Right renal pelvis (tissue), 4 donors: ENCODE measurements around the gene MAST4. TPM values are rescaled to one million over a fixed set of nuclear protein-coding genes. Genes with fewer than 3 reads are reported as not detected.

ENCODE experiments used
- DNase-seq, 4 donors: peaks; one replicate each; pipeline ENCODE4 v3.0.0-alpha.2; 2013; ENCODE audit warnings: low read depth in 4 of 4, low spot score in 3 of 4, missing footprints in 1 of 4
- polyA plus RNA-seq, 4 donors: library from polyadenylated mRNA; unstranded; fragments of 120-200 nt; gene quantifications; one replicate each; pipeline ENCODE4 v1.2.1, GENCODE V29; 2013; ENCODE audit not compliant: insufficient read length in 4 of 4

MAST4 gene
- polyA plus RNA-seq, 4 donors, result 14.1 to 18.1 (median 15.0) TPM

DNA sequence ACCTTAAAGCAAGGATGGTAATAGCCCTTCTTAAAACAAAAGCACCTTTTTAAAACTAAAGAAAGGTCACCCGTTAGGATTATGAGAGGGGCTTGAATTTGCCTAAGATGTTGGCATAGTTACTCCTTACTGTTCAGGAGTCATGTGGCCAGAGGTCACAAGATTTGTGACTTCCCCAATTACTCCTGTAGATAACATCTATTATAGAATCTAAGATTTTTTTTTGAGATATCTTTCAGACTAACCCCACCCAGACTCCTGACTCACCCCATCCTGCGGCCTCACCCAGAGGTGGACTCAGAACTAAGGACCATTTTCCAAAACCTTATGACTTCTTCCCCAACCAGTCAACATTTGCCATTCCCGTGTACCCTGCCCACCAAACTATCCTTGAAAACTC, 598.0 kb downstream of the MAST4 start:
- DNase-seq, result no peak

DNA sequence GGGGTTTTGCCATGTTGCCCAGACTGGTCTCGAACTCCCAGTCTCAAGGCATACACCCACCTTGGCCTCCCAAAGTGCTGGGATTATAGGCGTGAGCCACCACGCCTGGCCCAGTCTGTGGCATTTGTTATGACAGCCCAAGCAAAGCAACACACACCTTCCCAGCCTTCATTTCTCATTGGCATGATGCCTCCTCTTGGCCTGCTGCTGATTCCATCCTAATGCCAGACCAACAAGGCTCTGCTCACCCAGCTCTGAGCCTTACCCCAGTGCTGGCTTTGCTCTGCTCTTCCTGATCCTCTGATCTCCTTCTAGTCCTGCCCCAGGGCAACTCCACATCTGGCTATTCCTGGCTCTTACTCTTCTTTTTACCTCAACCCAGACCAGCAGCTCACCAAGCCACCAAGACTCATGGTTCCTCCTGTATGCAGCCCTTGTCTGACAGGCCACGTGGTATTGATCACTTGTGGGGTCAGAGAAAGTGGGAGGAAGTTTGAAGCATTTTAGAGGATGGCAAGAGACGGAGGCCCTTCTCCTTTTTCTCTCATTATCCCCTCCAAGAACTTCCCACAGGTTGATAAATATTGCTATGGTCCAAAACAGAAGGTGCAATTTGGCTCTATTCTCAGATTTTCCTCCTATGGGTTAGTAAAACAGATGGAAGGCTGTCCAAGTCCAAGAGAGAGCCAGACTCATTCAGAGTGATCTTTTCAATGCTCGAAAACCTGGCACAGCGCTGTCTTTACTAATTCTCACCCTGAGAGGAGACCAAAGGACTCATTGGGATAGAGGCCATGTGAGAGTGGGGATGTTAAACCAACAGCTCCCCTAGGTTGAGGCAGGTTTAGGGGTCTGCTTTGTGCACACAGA, 599.4 kb downstream of the MAST4 start:
- DNase-seq, result no peak

DNA sequence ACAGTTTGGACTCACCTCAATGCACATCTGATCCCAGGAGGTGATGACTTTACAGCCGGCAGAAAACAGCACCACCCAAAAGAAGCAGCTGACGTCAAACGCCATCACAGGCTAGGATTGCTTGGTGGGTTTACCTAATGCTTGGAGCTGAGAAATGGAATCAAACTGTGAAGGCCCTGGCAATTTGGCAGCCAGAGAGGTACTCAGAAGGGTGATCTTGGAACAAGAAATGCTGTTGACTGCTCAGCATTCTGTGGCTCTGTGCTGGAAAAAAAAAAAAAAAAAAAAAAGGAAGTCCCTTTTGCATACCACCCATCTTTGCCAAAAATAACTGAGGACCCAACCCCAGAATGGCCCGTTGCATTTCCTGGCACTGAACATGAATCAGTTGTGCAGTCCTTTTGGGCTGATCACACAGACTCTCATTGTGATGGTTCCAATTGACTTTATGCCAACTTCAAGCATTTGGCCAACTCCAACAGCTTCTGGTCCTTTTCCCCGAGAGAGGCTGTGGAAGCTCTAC, 600.4 kb downstream of the MAST4 start, which contains the start of gene CD180:
CD180 (minus strand) TSS at position 263 of the 523 bp plus-strand sequence; CDS start at position 105, 158 bp downstream.
- DNase-seq, result no peak

DNA sequence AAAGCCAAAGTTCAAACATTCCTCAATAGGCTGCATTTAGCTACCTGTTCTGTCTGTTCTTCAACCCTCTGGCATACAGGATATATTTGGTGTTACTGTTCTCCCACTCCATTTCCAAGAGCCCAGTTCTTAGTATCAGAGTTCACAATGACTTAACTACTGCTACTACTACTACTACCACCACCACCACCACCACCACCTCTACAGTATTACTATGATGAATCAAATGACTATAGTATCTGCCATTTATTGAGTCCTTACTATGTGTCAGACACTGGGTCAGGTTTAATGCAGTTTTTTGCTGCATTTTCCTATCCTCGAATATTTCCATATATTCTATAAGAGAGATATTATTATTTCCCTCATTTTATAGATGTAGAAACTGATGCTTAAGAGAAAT, 601.3 kb downstream of the MAST4 start:
- DNase-seq, result no peak

DNA sequence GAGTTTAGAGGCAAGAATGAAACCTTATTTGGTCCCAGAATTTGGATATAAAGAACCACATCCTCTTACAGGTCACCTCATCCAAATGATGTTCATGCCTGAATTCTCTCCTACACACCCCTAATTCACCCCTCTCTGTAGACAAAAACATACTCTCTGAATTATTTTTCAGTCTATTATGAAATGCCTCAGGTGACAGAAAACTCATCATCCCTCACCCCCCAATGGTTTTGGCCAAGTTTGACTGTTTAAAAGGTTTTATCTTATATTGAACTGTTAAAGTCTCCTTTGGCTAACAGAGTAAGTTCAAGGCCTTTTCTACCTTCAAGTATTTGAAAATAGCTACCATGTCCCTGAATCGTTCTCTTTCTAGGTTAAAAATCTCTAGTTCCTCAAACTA, 602.7 kb downstream of the MAST4 start:
- DNase-seq, result no peak

DNA sequence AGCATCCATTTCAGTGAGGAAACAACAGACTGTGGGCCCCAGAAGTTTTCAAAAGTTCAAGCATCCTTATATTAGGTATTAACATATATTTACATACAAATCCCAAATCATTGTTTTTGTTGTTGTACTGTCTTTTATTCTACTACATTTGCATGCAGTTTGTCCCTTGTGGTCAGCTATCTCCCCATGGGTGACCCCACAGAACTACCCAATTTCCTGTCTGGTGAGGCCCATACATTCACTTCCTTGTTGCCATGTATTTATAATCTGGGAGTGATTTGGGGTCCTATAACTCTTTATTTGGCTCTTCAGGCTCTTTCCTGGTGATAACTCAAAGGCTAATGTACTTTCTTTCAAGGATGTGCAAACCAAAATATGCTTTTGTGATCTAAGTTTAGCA, 603.7 kb downstream of the MAST4 start:
- no peak for DNase-seq

DNA sequence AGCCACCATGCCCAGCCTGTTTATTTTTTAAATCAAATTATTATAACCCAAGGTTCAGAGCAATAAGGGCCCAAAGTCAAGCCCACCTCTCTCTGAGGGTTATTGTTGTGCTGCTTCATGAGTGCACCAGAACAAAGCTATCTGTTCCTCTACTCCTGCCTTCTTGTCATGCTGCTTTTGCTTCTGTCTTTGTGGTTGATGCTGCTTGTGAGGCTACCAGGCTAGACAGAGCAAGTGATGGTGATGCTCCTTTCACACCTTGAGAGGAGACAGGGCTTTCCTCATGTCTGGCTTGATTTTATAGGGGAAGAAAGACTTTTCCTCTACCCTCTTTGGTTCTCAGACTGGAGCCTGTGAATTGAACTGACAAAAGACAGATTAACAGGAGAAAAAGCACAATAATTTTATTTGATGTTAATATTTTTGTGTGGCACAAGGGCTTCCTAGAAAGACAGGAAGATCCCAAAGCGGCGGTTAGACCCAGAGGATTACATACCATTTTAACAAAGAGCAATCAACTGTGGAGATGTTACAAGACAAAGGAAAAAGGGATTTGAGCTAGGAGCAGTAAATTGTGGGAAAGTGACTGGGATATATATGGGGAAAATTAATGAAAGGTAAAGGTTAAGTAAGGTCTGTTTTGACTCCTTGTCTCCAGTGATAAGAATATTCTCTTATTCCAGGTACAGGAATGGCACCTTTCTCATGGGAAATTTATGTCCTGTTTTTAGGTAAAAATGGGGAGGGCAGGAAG, 604.8 kb downstream of the MAST4 start:
- no peak for DNase-seq

DNA sequence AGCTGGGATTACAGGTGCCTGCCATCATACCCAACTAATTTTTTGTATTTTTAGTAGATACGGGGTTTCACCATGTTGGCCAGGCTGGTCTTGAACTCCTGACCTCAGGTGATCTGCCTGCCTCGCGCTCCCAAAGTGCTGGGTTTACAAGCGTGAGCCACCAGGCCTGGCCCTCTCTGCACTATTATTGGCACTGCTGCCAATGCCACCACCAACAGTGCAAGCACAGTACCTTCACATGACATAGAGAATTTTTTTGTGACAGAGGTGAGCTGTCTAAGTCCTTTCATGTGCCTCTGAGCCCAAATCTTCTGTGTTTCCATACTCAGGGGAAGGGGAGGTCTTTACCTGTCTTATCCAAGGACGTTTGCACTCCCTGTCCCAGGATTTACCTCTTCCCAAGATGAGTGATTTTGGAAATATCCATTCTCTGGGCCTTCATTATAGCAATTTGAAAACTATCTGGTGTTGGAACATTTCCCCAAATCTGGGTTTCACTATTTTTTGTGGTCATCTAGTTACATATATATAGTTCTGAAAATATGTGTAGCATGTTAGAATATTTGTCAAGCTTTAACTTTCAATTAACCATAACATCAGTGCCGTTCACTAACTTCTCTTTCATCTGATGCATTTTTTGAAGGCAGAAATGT, 605.8 kb downstream of the MAST4 start:
- DNase-seq, result no peak

DNA sequence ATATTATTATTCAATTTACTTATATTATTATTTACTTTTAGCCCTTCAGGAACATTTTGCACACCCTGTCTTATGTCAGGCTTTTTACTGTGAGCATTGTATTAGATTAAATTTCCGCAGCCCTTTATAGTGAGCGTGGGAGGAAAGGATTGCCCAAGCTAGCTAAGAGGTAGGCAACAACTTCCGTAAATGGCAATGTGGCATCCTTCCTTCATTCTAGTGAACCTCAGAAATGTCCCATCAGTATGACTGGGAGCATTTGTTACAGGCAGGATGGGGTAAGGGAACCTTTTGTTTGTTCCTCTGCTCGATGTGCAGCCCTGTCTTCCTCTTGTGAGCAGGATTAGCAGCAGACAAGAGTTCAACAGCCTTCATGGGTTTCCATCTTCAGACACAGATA, 606.6 kb downstream of the MAST4 start:
- no peak for DNase-seq

DNA sequence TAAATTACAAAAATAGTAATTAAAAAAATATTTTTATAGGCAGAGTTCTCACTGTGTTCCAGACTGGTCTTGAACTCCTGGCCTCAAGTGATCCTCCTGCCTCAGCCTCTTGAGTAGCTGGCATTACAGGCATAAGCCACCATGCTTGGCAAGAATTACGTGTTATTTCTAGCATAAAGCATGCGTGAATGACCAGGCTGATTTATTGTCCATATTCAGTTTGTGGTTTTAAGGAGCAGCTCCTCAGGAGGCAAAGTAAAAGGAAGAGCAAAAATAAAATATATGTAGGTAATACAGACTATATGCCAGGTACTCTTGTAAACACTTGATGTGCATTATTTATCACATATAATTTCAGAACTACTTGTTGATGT, 607.5 kb downstream of the MAST4 start:
- no peak for DNase-seq

DNA sequence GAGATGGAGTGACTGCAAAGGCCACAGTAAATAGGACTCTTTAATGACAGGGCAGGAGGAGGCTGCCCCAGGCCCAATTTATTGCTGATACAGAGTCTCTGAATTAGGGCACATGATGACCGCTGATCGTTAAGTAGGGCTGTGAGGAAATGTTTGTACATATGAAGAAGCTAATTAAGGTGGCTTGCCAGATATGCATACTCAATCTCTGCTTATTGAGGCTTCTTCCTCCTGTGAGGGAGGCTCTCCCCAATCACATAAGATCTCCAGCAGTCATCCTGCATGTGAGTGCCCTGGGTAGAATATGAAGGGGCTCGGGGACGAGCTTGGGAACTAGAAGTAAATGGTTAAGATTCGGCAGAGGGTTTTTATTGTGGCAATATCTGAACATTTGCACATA, 608.6 kb downstream of the MAST4 start:
- DNase-seq, result no peak

DNA sequence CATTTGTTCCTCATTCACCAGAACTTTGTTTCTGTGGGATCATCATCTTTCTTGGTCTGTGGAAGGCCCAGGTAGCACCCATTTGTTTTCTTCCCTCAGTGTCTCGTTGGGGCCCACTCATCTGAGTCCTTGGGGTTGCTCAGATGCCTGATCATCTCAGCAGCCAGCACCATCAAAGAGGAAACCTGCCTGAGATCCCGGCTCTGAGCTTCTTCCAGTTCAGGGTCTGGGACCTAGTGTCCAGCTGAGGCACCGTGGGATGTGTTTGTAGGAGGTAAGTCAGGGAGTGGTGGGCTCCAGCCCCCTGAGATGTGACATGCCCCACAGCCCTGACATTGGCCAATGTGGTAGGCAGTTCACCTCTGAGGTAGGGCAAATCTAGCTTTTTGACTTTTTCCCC, 609.8 kb downstream of the MAST4 start:
- DNase-seq, result no peak

DNA sequence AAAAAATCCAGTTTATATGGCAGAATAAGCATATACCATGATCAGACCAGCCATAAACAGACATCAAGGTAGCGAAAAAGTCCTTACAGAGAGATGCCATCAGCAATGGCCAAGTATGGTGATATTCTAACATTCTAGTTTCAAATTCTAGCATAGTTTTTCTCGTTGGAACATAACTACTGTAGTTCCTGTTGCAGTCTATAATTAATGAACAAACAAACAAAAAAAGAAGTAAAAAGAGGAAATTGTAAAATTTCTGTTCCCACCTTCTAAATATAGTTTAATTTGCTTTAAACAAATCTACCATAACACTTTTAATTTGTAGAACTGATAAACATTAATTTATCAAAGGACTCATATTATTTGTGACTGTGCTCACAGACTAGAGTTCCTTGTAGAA, 610.3 kb downstream of the MAST4 start:
- no peak for DNase-seq

DNA sequence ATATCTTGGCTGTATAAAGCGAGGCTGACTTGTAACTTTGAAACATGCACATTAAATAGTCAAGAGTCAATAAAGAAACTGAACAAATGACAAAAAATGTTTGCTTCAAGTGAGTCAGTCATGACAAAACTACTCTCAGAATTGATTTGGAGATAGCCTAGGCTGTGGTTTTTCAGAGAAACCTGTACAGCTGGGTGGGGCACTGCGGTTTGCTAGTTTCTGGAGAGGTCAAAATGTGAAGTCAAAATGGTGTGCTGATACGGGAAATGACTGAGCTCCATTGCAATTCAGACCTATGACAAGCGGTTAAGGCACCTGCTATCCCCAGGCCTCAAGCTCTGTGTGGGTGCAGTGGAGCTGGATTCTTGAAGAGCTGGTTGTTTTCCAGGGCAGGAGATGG, 610.7 kb downstream of the MAST4 start:
- no peak for DNase-seq

DNA sequence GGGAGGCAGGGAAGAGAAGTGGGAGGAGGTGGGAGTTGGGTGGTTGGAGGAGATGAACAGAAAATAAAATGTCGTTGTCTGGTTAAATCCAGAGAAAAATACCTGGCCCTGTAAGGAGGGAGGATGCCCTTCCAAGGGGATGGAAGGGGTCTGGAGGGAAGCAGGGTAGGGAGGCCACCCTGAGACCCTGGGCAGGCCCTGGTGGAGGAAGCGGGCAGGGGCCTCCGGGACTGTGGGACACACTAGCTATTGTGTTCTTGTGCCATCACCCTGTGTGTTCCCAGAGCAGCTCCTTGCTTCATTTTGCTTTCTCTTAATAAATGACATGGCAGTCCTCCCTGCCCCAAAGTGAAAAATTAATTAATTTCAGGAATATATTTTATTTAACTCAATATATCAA, 612.2 kb downstream of the MAST4 start:
- DNase-seq, result no peak

DNA sequence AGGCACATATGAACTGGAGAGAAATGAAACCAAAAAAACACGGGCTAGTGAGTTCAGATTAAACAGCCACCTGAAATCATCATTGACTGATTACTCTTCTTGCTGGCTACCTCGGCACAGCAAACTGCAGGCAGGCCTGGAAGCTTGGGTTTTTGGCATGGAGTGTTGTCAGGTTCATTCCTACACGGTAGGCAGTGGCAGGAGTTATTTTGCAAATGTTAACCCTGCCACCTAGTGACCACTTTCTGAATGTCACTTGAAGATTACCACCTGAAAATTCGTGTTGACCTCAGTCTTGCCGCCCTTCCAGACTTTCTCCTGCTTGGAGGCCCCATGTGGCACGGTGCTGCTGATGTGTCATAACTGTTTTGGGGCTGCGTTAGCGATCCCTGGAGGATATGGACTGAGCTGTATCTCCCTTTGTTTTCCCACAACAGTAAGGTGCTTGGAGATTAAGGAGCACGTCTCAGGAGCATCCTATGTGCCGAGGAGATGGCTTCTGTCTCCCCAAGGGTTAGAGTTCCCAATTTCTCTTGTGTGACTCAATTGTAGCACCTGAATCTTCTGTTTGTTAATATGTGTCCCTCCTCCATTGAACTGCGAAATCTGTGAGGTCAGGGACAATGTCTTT, 613.1 kb downstream of the MAST4 start:
- DNase-seq, result peak; percentile 53 to 70 (median 58)

DNA sequence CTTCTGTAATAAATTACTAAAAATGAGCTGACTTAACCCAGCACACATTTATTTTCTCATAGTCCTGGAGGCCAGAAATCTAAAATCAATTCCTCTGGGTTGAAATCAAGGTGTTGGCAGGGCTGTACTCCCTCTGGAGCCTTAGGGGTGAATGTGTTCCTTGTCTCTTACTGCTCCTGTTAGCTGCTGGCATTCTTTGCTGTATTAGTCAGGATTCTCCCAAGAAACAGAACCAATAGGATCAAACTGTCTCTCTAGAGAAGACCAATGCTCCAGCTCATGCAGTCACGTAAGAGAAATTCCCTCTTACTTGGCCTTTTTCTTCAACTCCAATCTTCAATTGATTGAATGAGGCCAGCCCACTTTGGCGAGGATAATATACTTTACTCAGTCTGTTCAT, 615.7 kb downstream of the MAST4 start:
- DNase-seq, result no peak

DNA sequence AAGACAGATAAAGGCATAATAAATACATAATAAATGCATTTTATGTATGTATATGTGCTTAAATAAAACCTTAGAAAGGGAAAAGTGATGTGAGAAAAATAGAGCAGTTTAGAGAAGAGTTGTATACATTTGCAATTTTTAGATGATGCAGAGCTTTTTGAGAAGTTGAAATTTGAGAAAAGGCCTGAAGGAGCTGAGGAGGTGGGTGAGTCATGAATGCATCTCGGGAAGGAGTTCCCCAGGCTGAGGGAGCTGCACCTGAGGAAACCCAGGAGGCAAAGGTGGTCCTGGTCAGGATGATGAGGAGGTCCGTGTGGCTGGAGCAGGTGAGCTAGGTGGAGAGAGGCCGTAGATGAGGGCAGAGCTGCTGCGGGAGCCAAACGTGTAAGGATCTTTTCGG, 617.8 kb downstream of the MAST4 start:
- DNase-seq, result no peak

DNA sequence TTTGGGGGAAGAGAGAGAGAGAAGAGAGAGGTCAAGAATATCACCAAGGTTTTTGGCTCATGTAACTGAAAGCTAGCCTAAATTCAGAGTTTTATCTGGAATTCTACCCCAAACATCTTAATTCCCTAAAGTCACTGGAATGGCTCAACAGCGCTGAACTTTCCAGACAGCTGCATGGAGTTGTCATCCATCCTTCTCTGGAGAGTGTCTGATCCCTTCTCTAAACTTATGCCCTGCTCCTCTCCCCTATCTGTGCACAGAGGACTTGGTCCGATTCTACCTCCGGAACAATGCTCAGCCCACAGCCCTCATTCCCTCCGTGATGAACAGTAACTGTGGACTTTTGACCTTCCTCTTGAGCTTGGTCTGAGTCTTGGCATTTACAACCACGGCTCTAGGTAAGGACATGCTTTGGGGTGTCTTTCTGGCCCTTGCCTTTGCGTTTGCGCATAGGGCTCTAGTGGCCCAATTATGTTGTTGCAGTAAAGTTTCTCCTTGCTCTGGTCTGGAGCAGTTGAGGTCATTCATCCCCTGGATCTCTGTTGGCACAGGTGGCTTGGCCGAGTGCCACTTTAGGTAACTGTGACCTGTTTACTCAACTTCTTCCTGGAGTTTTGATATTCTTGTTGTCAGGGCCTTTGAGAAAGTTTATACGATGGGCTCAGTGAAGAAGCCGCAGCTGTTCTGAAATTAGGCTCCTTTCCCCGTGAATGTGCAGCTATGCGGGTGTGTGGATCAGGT, 618.7 kb downstream of the MAST4 start:
- no peak for DNase-seq
